ENCODE measurements around the gene MUC5B. TPM values are rescaled to one million over a fixed set of nuclear protein-coding genes. Genes with fewer than 3 reads are reported as not detected.
A peak's percentile ranks its signal among the peaks of the same experiment; 100 is the strongest.

The MUC5B gene
- polyA plus RNA-seq, 1 donor, result 0.03 TPM

- DNase-seq, result no peak
These were observed 30.0 kb upstream of the MUC5B start for GRCh38 chr11:1192741-1193325.

- no peak for DNase-seq
These were observed 29.3 kb upstream of the MUC5B start for GRCh38 chr11:1193326-1194230.

GRCh38 chr11:1194231-1194976, 28.5 kb upstream of the MUC5B start:
- DNase-seq, result no peak

- no peak for DNase-seq
These were observed 27.7 kb upstream of the MUC5B start for GRCh38 chr11:1194977-1195681.

GRCh38 chr11:1195682-1196515, 27.0 kb upstream of the MUC5B start:
- no peak for DNase-seq

GRCh38 chr11:1196516-1197391, 26.1 kb upstream of the MUC5B start:
- DNase-seq, result no peak

- no peak for DNase-seq
These were observed 25.4 kb upstream of the MUC5B start for GRCh38 chr11:1197431-1197885.

- DNase-seq, result no peak
These were observed 24.8 kb upstream of the MUC5B start for GRCh38 chr11:1197886-1198560.

GRCh38 chr11:1198561-1199240, 24.2 kb upstream of the MUC5B start:
- DNase-seq, result no peak

GRCh38 chr11:1199241-1199750, 23.6 kb upstream of the MUC5B start:
- no peak for DNase-seq

GRCh38 chr11:1199751-1200610, 22.9 kb upstream of the MUC5B start:
- DNase-seq, result no peak

- no peak for DNase-seq
These were observed 22.2 kb upstream of the MUC5B start for GRCh38 chr11:1200611-1201191.

- DNase-seq, result no peak
These were observed 21.3 kb upstream of the MUC5B start for GRCh38 chr11:1201395-1202153.

- no peak for DNase-seq
These were observed 20.6 kb upstream of the MUC5B start for GRCh38 chr11:1202154-1202775.

- DNase-seq, result peak; percentile 54
These were observed 19.9 kb upstream of the MUC5B start for GRCh38 chr11:1202776-1203504.
